Measurements from ENCODE around the gene RFX7.
"Not testable (repeated sequence)": the region's sequence is repeated elsewhere in the genome, so short reads cannot be mapped to it uniquely, and the experiment has no call there.

RFX7 gene

DNA sequence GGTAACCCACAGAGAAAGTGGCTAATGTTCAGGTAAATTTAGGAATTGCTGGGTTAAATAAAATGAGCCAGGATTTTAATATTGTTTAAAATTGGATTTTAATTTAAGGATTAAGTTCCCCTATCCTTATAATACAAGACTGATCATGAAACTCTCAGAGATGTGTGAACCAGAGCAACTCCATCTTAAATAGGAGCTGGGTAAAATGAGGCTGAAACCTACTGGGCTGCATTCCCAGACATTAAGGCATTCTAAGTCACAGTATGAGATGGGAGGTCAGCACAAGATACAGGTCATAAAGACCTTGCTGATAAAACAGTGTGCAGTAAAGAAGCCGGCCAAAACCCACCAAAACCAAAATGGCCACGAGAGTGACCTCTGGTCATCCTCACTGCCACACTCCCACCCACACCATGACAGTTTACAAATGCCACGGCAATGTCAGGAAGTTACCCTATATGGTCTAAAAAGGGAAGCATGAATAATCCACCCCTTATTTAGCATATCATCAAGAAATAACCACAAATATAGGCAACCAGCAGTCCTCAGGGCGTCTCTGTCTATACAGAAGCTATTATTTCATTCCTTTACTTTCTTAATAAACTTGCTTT is 40.3 kb downstream of the RFX7 start:
- DNase-seq = not testable (repeated sequence)

- DNase-seq = no peak
Measured at GRCh38 chr15:56202701-56203100, 41.0 kb downstream of the RFX7 start.

- DNase-seq = no peak
Measured at GRCh38 chr15:56199038-56199437, 44.6 kb downstream of the RFX7 start.

DNA sequence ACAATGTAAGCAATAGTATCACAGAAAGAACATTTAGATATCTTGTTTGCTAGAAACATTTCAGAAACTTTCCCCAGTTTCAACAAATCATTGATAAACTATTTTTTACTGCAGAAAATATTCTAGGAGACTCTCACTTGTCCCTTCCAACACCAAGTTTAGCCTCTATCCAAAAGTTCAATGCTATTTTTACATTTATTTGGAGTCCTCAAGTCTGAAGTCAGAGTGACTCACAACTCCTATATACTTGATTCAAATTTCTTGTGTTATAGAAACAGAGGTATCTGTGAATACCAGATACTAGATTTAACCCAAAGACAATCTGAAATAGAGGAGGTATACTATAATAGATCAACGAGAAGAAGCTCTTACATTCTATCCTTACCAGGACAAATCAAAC is 49.6 kb downstream of the RFX7 start:
- no peak for DNase-seq

DNA sequence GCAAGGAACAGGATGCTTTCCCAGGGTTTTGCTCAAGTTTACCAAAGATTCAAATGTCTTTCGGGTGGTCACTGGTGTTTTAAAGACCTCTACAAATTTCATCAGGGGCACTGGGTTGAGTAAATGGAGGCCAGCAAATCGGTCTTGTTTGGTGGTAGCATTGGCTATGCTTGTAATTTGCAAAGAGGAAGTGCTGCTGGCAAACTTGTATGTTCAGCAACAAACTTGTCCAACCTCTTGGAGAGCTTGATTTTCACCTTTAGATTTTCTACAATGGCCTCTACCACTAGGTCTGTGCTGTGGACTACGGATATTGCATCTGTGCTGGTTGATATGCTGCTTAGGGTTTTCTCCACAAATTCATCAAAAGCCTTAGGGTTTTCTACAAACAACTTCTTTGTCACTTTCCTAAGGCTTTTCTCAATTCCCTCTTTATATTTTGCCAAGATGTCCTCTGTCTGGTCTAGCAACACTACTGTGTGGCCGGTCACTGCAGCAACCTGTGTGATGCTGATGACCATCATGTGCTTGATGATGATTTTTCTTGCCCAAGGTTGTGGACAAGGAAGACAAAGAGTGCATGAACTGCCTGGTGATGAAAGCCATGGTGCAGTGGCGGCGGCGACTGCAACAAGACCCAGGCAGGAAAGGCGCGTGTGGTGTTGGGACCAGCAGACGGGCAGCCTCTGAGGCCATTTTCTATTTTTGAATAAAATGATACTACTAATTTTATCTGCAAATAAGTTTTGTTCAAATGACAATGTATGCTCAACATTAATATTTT is 50.8 kb downstream of the RFX7 start:
- DNase-seq = no peak

- DNase-seq = no peak
Measured at GRCh38 chr15:56187665-56188064, 56.0 kb downstream of the RFX7 start.

GRCh38 chr15:56185980-56186379 is 57.7 kb downstream of the RFX7 start:
- no peak for DNase-seq

- no peak for DNase-seq
Measured at GRCh38 chr15:56184516-56184915, 59.2 kb downstream of the RFX7 start.

DNA sequence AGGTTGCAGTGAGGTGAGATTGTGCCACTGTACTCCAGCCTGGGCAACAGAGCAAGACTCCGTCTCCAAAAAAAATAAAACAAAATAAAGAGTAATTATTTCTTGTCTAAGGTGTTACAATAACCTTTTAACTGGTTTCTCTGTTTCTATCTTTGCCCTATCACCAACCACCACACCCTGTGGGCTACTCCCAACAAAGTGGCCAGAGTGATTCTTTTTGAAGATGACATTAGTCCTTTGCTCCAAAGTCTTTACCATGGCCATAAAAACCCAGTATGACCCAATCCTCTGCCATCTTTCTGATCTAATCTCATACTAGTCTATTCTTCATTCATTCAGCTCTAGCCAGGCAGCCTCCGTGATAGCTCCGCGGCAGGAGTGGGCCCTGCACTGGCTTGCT is 62.8 kb downstream of the RFX7 start:
- no peak for DNase-seq

DNA sequence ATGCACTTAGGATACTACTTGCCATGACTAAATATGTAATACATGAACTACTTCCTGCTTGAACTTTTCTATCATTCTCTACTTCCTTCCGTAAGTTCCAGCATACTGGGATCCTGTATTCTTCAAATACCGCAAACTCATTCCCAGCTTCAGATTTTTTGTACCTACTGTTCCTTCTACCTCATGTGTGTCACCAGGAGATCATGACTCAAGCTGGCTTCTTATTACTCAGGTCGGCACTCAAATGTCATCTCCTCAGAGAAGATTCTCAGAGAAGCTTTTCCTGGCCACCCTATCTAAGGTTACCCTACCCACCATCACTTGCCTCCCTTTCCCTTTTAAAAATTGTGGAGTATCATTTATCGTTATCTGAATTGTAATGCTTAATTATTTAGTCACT is 66.7 kb downstream of the RFX7 start:
- no peak for DNase-seq

DNA sequence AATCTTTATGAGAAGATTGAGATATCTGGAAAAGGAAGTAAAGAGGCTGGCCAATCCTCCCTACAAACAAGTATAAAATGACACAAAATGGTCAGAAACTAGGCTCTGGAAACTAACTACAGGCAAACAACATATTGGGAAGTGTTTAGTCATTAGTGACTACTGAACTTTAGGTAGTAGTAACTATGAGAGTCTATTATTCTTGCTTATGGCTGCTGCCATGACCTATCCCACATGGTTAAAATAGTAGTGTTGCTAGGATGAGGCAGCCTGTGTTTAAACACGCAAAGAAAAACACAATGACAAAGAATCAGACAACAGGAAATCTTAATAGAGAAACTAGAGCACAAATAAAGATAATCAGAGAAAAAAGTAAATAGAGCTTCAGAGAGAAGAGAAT is 67.9 kb downstream of the RFX7 start:
- DNase-seq = no peak

DNA sequence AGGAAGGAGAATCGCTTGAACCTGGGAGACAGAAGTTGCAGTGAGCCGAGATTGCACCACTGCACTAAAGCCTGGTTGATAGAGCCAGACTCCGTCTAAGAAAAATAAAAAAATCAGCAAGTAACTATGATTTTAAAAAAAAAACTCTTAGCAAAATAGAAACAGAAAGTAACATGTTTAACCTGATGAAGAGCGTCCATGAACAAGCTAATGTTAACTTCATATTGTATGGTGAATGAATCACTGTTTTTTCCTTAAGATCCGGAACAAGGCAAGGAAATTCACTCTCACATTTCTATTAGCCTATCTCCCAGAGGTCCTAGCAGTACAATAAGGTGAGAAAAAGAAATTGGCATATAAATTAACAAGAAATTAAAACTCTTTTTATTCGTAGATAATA is 69.0 kb downstream of the RFX7 start:
- peak; percentile 4 for DNase-seq

DNA sequence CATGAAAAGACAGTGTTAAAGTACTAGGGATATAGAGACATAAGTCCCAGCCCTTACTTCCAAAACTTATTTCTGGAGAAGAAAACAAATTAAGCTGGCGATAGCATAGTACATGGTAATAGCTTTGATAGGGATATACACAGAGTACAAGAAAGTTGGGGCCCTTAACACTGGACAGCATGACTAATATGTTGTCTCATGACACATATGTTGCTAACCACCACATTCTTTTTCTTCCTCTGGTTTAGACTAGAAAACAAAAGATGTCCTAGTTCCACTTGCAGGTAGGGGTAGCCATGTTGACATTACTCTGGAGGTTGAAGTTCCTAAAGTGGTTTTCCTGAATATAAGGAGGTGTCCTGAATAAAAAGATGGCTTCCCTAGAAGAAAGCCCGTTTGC is 75.3 kb downstream of the RFX7 start:
- DNase-seq = no peak

- DNase-seq = no peak
Measured at GRCh38 chr15:56165234-56165633, 78.4 kb downstream of the RFX7 start.

GRCh38 chr15:56160966-56161365 is 82.7 kb downstream of the RFX7 start:
- DNase-seq = no peak

GRCh38 chr15:56156877-56157276 is 86.8 kb downstream of the RFX7 start:
- DNase-seq = no peak

- not testable (repeated sequence) for DNase-seq
Measured at GRCh38 chr15:56155278-56155677, 88.4 kb downstream of the RFX7 start.

DNA sequence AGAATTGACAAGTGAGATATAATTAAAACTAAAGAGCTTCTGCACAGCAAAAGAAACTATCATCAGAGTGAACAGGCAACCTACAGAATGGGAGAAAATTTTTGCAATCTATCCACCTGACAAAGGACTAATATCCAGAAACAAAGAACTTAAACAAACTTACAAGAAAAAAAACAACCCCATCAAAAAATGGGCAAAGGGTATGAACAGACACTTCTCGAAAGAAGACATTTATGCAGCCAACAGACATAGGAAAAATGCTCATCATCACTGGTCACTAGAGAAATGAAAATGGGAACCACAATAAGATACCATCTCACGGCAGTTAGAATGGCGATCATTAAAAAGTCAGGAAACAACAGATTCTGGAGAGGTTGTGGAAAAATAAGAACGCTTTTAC is 88.9 kb downstream of the RFX7 start:
- not testable (repeated sequence) for DNase-seq

DNA sequence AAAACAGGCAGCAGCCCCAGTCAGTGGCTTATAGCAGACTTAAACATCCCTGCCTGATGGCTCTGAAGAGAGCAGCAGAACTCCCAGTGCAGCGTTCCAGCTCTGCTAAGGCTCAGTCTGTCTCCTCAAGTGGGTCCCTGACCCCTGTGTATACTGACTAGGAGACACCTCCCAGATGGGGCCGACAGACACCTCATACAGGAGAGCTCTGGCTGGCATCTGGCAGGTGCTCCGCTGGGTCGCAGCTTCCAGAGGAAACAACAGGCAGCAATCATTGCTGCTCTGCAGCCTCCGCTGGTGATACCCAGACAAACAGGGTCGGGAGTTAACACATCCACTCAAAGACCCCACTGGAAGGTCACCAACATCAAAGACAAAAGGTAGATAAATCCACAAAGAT is 93.5 kb downstream of the RFX7 start:
- DNase-seq = no peak

DNA sequence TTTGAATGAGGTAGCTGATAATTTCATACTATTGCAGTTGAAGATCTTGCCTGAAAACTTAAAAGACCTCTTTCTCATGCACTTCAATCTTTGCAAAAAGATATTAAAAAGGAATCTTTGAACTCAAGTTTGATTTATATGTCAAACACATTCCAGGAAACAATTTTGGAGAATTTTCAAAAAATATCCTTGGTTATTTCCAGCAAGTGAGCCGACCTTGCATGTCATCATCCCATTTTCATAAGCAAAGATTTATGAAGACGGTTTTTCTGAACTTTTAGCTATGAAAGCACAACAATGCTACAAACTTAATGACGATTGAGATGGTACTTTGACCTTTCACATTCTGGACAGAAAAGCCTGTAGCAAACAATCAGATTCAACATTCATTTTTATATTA is 95.6 kb downstream of the RFX7 start:
- no peak for DNase-seq

DNA sequence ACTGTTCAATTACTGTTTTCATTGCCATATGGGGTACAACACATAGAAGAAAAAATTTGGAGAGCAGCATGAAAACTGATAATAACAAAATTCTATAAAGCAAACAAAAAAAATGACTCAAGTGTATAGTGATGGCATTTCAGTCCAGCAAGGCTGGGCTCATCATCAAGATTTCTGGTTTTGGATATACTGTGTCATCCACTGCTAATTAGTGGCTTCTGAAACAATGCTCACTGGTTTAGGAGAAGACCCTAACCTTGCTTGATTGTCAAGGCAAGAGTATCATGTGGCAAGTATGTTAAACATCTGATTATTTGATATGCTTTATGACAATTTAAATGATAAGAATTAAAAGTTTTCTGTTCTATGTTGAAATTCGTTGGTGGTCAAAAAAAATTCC is 96.9 kb downstream of the RFX7 start:
- no peak for DNase-seq

DNA sequence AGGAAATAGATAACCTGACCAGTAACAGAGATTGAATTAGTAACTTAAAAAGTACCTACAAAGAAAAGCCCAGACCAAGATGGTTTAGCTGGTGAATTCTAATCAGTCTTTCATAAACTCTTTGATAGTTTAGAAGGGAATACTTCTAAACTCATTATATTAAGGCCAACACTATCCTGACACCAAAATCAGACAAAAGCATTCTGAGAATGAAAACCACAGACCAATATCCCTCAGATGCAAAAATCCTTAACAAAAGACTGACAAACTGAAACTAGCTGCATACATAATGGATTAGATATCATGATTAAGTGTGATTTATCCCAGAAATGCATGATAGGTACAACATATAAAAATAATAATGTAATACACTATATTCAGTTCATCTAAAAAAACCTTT is 115.6 kb downstream of the RFX7 start:
- DNase-seq = no peak

DNA sequence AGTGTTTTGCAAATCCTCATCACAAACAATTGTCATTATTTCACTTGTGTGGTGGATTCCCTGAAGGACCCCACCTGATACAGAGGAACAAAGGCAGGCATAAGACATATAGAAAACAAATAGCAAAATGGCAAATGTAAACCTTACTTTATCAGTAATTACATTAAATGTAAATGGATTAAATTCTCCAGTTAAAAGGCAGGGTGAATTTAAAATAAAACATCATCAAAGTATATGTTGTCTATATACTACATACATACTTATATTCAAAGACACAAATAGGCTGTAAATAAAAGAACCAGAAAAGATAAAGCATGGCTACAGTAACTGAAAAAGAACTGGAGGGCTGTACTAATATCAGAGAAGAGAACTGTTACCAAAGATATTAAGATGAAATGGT is 117.3 kb downstream of the RFX7 start:
- DNase-seq = no peak

GRCh38 chr15:56124391-56124790 is 119.3 kb downstream of the RFX7 start:
- no peak for DNase-seq

DNA sequence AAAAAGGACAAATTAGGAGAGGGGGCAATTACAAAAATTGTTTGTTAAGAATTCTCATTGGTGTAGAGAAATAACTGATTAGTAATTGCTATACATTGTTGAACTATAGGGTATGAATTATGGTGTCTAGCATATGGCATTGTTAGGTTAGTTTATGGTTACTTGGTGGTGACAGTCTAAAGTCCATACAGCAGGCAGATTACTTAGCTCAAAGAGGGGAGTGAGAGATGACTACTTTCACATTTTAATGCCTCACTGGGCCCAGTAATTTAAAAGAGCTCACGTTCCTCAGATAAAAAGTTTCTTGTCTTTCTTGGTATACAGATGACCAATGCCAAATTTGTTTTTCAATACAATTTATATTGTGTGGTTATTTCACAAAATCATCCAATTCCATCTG is 137.8 kb downstream of the RFX7 start:
- DNase-seq = no peak

Data from CD4-positive, alpha-beta T cell treated with Interleukin-12 subunit alpha and Interleukin-12 subunit beta, for 1 hour (primary cell).